ENCODE data around the gene MYBBP1A. TPM values are rescaled to one million over a fixed set of nuclear protein-coding genes. Genes with fewer than 3 reads are reported as not detected.

Gene MYBBP1A
- total and polyA plus RNA-seq, 2 of the 8 experiments (the other 6 are each of a cell fraction or from before 2014, with no cell fraction given): 46.8 to 151 TPM

GRCh38 chr17:4565209-4566141, 10.3 kb upstream of the MYBBP1A start:
- Histone ChIP-seq H2BK20ac (ENCODE audit: low read length) (0 out of 2 replicates have a peak overlapping the region, but pooled peaks have one; percentile 68), H2AK5ac (ENCODE audit: low read depth, low read length) (no peak overlapping the region), H3K27me3 (replicated peaks in 1 of 4; ENCODE audit: control insufficient read depth in 3 of 4, extremely low read depth in 1 of 4, insufficient read depth in 3 of 4, low read length in 3 of 4) (no peaks in the 10 kb centered on the region; a peak in 1 of 7 replicates), H2BK120ac (replicated peaks; ENCODE audit: low read depth, low read length) (peak overlapping the region; percentile 16), H3K4me2 (ENCODE audit: insufficient read depth in 1 of 2, low read depth in 2 of 2, low read length in 2 of 2) (0 out of 4 replicates have a peak overlapping the region, but pooled peaks of 1 of the 2 experiments have one; percentile 0), H3K9ac (replicated peaks in 1 of 4; ENCODE audit: extremely low read depth in 1 of 4, low read depth in 3 of 4, low read length in 3 of 4) (no peak overlapping the region), H2BK15ac (ENCODE audit: low read length) (peak overlapping the region; percentile 13; the same call in 1 of the 2 replicates), H3K79me1 (ENCODE audit: low read depth, low read length) (no peaks in the 10 kb centered on the region), H4K91ac (replicated peaks; ENCODE audit: insufficient read length, low read length) (peak overlapping the region; percentile 69), H3K23me2 (ENCODE audit: low read depth, low read length) (no peaks in the 10 kb centered on the region; the same call in 1 of the 2 replicates), H3K14ac (ENCODE audit: insufficient read length) (no peak overlapping the region), H3K18ac (ENCODE audit: extremely low read depth, low read length) (no peak overlapping the region), H3K4me3 (ENCODE audit: extremely low read depth in 1 of 4, insufficient read depth in 2 of 4, low read depth in 3 of 4, low read length in 4 of 4) (no peak overlapping the region), H3K79me2 (ENCODE audit: control insufficient read depth in 1 of 2, insufficient read depth in 2 of 2, low read length in 2 of 2) (no peaks in the 10 kb centered on the region), H2AFZ (ENCODE audit: low read length) (peak overlapping the region; percentile 45), H3K4ac (replicated peaks; ENCODE audit: insufficient read length, low read depth, low read length) (no peak overlapping the region), H2BK5ac (ENCODE audit: low read depth, low read length) (no peak overlapping the region), H4K5ac (ENCODE audit: insufficient read length, low read depth, low read length) (no peak overlapping the region), H3K9me3 (ENCODE audit: insufficient read depth in 2 of 2, low read depth in 1 of 2, low read length in 1 of 2) (no peaks in the 10 kb centered on the region), H3K23ac (ENCODE audit: insufficient read length) (no peak overlapping the region), H4K8ac (ENCODE audit: extremely low read depth, insufficient read depth, low read length) (no peak overlapping the region; the same call in 1 of the 2 replicates), H2BK12ac (ENCODE audit: low read depth, low read length) (peak overlapping the region; percentile 27; the same call in 1 of the 2 replicates), H3K4me1 (replicated peaks in 1 of 4; ENCODE audit: control insufficient read depth in 3 of 4, insufficient read depth in 4 of 4, low read length in 3 of 4) (peaks cover 2 to 12% (median 7%) of the 10 kb centered on the region in 4 experiments; a peak in 5 of 7 replicates), H4K20me1 (replicated peaks in 1 of 2; ENCODE audit: control insufficient read depth in 1 of 2, insufficient read depth in 2 of 2, low read length in 2 of 2) (no peaks in the 10 kb centered on the region), H3K56ac (replicated peaks; ENCODE audit: insufficient read length, low read depth, low read length) (no peak overlapping the region), H3K36me3 (ENCODE audit: control insufficient read depth in 2 of 4, insufficient read depth in 4 of 4, low read length in 3 of 4) (no peaks in the 10 kb centered on the region), H3K27ac (ENCODE audit: low read depth, low read length) (no peak overlapping the region)
- peak; percentile 97 for FAIRE-seq
- POLR2A ChIA-PET (ENCODE audit: partially characterized antibody): interaction anchor here (0.6 to 1.6 kb wide), 4 partner anchors 32 to 425 kb away, joined by 3 to 5 read pairs (median 4); no protein-coding TSS in a partner anchor
- CTCF ChIA-PET (ENCODE audit: partially characterized antibody): interaction anchor here (0.6 to 7.4 kb wide), 33 partner anchors 8 to 810 kb away, joined by 3 to 170 read pairs (median 4); partner anchors contain the start of genes ALOX15 and SMTNL2
- no peak for DNase-seq (ENCODE audit: low read depth in 1 of 2, low spot score in 2 of 2)
- WGBS, 2 experiments (ENCODE audit: extremely low coverage in 1 of 2, insufficient coverage in 1 of 2, insufficient read length in 1 of 2, insufficient replicate concordance in 2 of 2, low coverage in 1 of 2, low lambda C conversion rate in 2 of 2, missing lambda C conversion rate in 1 of 2): 41% methylated on average over 16 of the region's 16 CpGs; no CpG with 5 or more reads in 1 of the 2 experiments
- TF ChIP-seq E2F6 (IDR thresholded peaks at IDR 0.05): peak; percentile 99
- 0 out of 2 replicates have a peak, but pooled peaks have one; percentile 13 for TF ChIP-seq CREB1 (IDR thresholded peaks at IDR 0.05)
- TF ChIP-seq GABPA (IDR thresholded peaks at IDR 0.05; ENCODE audit: borderline replicate concordance, insufficient read depth, low read length): peak; percentile 49; the same call in 1 of the 2 replicates
- TF ChIP-seq MAX (IDR thresholded peaks at IDR 0.05): peak; percentile 94
- TF ChIP-seq FOSL1 (IDR thresholded peaks at IDR 0.05; ENCODE audit: insufficient read depth, low read depth, low read length): no peak
- no peak for TF ChIP-seq JUND (IDR thresholded peaks at IDR 0.05; ENCODE audit: low read length)
- TF ChIP-seq POLR2AphosphoS5 (IDR thresholded peaks at IDR 0.05; ENCODE audit: low read depth, low read length): no peak
